ENCODE data around the gene NIPAL4.

The NIPAL4 gene

DNA sequence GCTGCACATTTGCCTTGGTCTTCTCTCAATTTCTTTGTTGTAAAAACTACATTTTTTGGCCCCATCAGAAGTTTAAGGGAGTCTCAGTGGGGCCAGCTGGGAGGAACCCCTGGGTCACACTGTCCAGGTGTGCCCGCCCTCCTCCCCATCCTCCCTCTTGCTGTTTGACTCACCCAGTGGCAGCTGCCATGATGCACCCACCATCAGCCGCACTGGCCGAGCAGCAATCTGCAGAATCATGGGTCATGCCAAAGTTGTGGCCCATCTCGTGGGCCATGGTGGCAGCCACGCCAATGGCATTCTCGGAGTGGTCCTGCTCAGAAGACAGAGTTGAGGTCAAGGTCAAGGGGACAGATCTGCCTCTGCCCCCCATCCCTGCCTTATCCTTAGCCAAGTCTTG, 45.5 kb downstream of the NIPAL4 start:
- Histone ChIP-seq H2AFZ (ENCODE audit: low read length, unreplicated experiment) (no peak overlapping the region), H3K27ac (ENCODE audit: low read depth, low read length) (no peak overlapping the region), H3K36me3 (ENCODE audit: insufficient read depth, low read length) (no peaks in the 10 kb centered on the region), H3K79me2 (ENCODE audit: control insufficient read depth, insufficient read depth, low read length, unreplicated experiment) (no peaks in the 10 kb centered on the region), H3K4me1 (ENCODE audit: control insufficient read depth, insufficient read depth, low read length, unreplicated experiment) (peaks cover 11% of the 10 kb centered on the region), H3K27me3 (ENCODE audit: insufficient read depth, low read length) (no peaks in the 10 kb centered on the region), H3K4me3 (ENCODE audit: low read depth, low read length) (no peak overlapping the region)

DNA sequence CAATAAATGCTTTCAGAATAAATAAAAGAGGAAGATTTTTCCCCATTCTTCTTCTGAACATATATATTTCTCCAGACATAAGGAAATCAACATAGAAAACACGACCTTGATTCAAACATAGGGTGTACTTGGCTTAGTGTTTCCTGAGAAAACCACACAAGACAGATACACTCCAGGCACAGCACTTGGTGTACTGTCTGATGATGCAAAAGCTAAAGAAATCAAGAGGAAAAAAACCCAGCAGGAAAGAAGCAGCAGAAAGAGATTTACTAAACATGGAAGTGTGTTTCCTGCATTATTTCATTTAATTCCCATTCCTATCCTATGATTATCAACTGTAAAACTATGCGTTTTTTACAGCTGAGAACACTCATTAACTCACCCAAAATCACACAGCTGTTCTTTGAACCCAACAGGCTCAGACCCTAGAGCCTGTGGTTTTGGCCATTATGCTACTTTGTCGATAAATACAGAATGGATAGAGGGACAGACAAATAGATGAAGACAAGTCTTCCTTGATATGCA, 46.1 kb downstream of the NIPAL4 start:
- Histone ChIP-seq H3K4me3 (ENCODE audit: low read depth, low read length) (no peak overlapping the region), H3K36me3 (ENCODE audit: insufficient read depth, low read length) (no peaks in the 10 kb centered on the region), H2AFZ (ENCODE audit: low read length, unreplicated experiment) (no peak overlapping the region), H3K27me3 (ENCODE audit: insufficient read depth, low read length) (no peaks in the 10 kb centered on the region), H3K79me2 (ENCODE audit: control insufficient read depth, insufficient read depth, low read length, unreplicated experiment) (no peaks in the 10 kb centered on the region), H3K27ac (ENCODE audit: low read depth, low read length) (no peak overlapping the region), H3K4me1 (ENCODE audit: control insufficient read depth, insufficient read depth, low read length, unreplicated experiment) (peaks cover 16% of the 10 kb centered on the region)

DNA sequence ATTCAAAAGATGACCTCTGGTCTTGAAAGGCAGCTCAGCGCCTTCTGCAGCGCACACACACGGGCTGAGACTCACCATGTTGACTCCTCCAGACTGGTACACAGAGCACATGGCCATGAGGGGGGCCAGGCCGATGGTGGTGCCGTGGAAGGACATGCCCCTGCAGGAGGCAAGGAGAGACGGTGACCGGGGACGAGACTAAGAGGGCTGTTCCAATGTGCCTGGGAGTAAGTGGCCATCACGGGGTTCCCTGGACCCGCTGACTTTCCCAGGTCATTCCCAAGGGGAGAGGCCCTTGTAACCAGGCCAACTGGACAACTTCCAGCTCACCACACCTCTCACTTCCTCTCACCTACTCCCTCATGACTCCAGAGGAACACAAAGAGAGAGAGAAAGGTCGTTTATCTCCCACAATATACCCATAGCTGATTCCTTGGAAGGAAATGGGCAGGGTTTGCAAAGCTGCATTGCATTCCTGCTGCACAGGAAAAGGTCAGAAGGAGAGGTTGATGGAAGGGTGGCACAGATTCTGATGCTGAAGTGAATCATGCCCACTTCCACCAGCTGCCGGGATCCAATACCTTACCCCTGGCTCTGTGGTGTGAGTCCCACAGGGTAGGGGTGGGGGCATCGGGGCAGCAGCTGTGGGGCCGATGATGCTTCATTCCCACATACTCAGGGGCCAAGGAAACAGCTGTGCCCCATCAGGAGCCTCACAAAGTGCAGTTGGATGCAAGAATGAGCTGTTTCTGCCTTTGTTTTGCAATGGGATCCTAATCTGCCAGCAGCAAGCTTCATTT, 47.2 kb downstream of the NIPAL4 start:
- no peaks in the 10 kb centered on the region for H3K79me2 ChIP-seq (ENCODE audit: control insufficient read depth, insufficient read depth, low read length, unreplicated experiment)
- H2AFZ ChIP-seq (ENCODE audit: low read length, unreplicated experiment) = no peak overlapping the region
- H3K27ac ChIP-seq (ENCODE audit: low read depth, low read length) = no peak overlapping the region
- peaks cover 24% of the 10 kb centered on the region for H3K4me1 ChIP-seq (ENCODE audit: control insufficient read depth, insufficient read depth, low read length, unreplicated experiment)
- no peaks in the 10 kb centered on the region for H3K36me3 ChIP-seq (ENCODE audit: insufficient read depth, low read length)
- H3K27me3 ChIP-seq (ENCODE audit: insufficient read depth, low read length) = no peaks in the 10 kb centered on the region
- H3K4me3 ChIP-seq (ENCODE audit: low read depth, low read length) = no peak overlapping the region

DNA sequence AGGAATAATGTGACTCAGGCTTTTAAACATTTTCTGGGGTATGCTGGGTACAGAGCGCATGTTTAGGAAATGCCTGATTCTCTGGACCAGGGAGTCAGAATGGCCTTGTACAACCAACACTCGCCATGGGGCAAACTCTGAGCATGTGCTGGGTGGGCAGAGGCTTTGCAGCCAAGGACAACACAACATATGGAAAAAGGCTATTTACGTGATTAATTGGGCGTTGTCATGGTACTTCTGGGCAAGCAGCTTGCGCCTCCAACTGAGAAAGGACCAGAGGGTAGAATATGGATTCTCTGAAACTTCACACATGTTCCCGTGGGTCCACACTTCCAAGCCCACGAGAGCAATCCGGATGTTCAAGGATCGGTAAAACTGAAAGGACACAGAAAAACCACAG, 49.1 kb downstream of the NIPAL4 start:
- no peak overlapping the region for H2AFZ ChIP-seq (ENCODE audit: low read length, unreplicated experiment)
- H3K36me3 ChIP-seq (ENCODE audit: insufficient read depth, low read length) = no peaks in the 10 kb centered on the region
- no peak overlapping the region for H3K27ac ChIP-seq (ENCODE audit: low read depth, low read length)
- H3K27me3 ChIP-seq (ENCODE audit: insufficient read depth, low read length) = no peaks in the 10 kb centered on the region
- H3K4me3 ChIP-seq (ENCODE audit: low read depth, low read length) = no peak overlapping the region
- peaks cover 33% of the 10 kb centered on the region for H3K4me1 ChIP-seq (ENCODE audit: control insufficient read depth, insufficient read depth, low read length, unreplicated experiment)
- no peaks in the 10 kb centered on the region for H3K79me2 ChIP-seq (ENCODE audit: control insufficient read depth, insufficient read depth, low read length, unreplicated experiment)

DNA sequence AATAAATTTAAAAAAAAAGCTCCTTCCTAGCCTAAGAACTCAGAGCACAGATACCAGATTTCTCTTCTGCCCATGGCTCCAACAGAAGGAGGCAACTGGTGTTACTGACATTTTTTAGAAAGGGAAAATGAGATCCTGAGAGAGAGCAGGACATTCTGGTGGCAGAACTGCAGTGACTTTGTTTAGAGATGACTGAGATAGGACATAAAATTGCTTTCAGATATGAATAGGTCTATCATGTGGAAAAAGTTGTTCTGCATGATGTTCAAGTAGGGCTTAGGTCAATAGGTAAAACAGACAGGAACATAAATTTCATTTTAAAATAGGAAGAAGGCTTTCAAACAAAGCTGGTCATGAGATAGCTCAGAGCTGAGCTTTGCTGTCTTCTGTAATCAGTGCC, 49.6 kb downstream of the NIPAL4 start:
- Histone ChIP-seq H3K27ac (ENCODE audit: low read depth, low read length) (no peak overlapping the region), H3K4me1 (ENCODE audit: control insufficient read depth, insufficient read depth, low read length, unreplicated experiment) (peaks cover 33% of the 10 kb centered on the region), H2AFZ (ENCODE audit: low read length, unreplicated experiment) (no peak overlapping the region), H3K36me3 (ENCODE audit: insufficient read depth, low read length) (no peaks in the 10 kb centered on the region), H3K4me3 (ENCODE audit: low read depth, low read length) (no peak overlapping the region), H3K79me2 (ENCODE audit: control insufficient read depth, insufficient read depth, low read length, unreplicated experiment) (no peaks in the 10 kb centered on the region), H3K27me3 (ENCODE audit: insufficient read depth, low read length) (no peaks in the 10 kb centered on the region)

DNA sequence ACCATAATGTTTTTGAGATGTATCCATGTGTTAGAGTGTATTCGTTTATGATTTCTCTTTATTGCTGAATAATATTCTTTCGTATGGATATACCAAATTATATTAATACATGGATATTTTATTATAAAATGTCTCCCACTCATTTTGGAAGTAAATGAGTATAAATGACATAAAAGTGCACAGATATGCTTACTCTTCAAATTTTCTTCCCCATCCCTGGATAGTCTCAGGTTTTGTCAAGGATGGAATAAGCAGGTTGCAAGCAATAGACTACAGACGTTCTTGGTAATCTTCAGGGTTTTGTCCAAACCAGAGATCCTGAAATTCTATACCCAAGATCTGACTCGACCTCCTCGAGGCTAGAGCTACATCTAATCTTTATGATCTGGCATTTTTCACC, 50.7 kb downstream of the NIPAL4 start:
- Histone ChIP-seq H3K36me3 (ENCODE audit: insufficient read depth, low read length) (no peaks in the 10 kb centered on the region), H3K27me3 (ENCODE audit: insufficient read depth, low read length) (no peaks in the 10 kb centered on the region), H3K4me3 (ENCODE audit: low read depth, low read length) (no peak overlapping the region), H3K27ac (ENCODE audit: low read depth, low read length) (peak overlapping the region; percentile 75; the same call in 1 of the 2 replicates), H2AFZ (ENCODE audit: low read length, unreplicated experiment) (no peak overlapping the region), H3K4me1 (ENCODE audit: control insufficient read depth, insufficient read depth, low read length, unreplicated experiment) (peaks cover 38% of the 10 kb centered on the region), H3K79me2 (ENCODE audit: control insufficient read depth, insufficient read depth, low read length, unreplicated experiment) (no peaks in the 10 kb centered on the region)

DNA sequence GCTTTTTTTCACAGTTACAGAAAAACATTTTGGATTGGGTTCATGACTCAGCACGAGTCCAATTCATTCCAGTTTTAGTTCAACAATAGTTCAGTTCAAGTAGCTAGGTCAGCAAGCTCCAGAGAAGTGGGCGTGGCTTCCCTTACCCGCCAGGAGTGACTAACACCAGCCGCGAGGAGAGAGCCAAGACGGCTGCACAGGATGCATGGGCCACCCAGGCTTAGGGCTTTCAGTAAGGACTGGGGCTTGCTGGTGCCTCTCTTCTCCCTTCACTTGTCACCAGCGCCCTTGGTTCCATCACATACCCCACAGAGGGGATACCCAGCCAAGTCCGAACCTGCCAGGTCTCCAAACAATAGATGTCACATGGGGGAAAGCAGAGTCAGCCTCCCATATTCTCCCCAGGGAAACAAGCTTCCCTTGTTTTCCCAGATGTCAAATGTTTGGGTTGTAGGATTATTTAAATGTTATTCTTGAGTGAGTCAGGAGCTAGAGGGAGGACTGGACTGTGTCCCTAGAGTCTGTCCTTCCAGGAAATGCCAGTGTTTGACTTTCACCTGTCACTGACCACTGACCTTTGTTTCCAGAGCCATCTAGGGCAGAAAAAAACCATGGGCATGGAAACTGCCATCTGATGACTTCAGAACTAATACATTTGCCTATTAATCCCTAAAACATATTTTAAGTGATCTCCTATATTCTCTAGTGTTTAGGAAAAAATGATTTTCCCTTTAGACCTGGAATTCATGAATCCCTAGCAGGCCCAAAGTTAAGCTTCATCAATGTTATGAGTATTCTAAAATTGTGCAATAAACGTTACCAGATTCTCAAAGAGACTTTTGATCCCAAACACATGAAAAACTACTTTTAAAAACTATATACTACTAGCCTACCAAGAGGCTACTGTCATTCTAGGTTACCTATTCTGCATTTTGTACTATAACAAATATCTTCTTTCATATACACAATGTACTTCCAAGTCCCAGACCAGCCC, 51.9 kb downstream of the NIPAL4 start:
- peak overlapping the region; percentile 75 for H3K27ac ChIP-seq (ENCODE audit: low read depth, low read length)
- no peaks in the 10 kb centered on the region for H3K79me2 ChIP-seq (ENCODE audit: control insufficient read depth, insufficient read depth, low read length, unreplicated experiment)

DNA sequence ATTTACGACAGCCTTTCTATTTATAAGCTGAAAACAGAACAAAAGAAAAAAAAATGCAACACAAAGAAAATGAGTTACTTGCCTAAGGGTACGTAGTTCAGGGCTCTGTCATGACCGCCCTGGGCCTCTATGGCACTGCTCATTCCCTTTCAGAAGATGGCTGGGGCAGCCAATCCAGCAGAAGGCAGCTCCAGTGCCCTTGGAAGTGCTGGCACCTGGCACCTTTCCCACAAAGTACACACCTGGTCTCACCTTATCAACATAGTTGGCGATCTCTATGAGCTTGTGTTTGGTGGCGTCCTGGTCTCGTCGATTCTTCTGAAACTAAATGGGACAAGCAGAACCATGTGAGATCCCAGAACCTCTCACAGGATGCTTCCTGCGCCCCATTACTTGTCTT, 53.2 kb downstream of the NIPAL4 start:
- H3K4me3 ChIP-seq (ENCODE audit: low read depth, low read length) = no peak overlapping the region
- no peaks in the 10 kb centered on the region for H3K27me3 ChIP-seq (ENCODE audit: insufficient read depth, low read length)
- no peaks in the 10 kb centered on the region for H3K36me3 ChIP-seq (ENCODE audit: insufficient read depth, low read length)
- H3K79me2 ChIP-seq (ENCODE audit: control insufficient read depth, insufficient read depth, low read length, unreplicated experiment) = no peaks in the 10 kb centered on the region
- H2AFZ ChIP-seq (ENCODE audit: low read length, unreplicated experiment) = no peak overlapping the region
- no peak overlapping the region for H3K27ac ChIP-seq (ENCODE audit: low read depth, low read length)
- H3K4me1 ChIP-seq (ENCODE audit: control insufficient read depth, insufficient read depth, low read length, unreplicated experiment) = peaks cover 46% of the 10 kb centered on the region

More for the DNA sequence above, 51.9 kb downstream of the NIPAL4 start:
- no peaks in the 10 kb centered on the region for H3K27me3 ChIP-seq (ENCODE audit: insufficient read depth, low read length)
- H3K36me3 ChIP-seq (ENCODE audit: insufficient read depth, low read length) = no peaks in the 10 kb centered on the region
- H3K4me1 ChIP-seq (ENCODE audit: control insufficient read depth, insufficient read depth, low read length, unreplicated experiment) = peaks cover 49% of the 10 kb centered on the region
- no peak overlapping the region for H2AFZ ChIP-seq (ENCODE audit: low read length, unreplicated experiment)
- H3K4me3 ChIP-seq (ENCODE audit: low read depth, low read length) = peak overlapping the region; percentile 2; the same call in 1 of the 2 replicates

DNA sequence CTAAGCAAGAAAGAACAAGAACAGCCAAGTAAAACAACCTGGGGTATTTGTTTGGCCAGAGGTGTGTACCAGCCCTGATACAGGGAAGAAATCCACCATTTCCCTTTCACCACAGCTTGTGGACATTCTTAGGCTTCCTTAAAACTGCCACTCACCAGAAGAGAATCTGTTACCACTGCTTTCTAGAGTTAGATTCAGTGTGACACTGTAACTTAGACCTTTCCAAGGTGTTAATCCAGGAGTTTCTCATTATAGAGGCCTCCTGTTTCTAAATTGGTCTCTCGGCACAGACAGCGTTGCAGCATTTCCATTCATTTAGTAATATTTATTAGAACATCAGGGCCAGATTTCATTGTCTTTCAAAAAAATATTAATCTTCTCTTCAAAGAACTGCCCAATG, 55.0 kb downstream of the NIPAL4 start:
- H3K4me3 ChIP-seq (ENCODE audit: low read depth, low read length) = no peak overlapping the region
- H3K4me1 ChIP-seq (ENCODE audit: control insufficient read depth, insufficient read depth, low read length, unreplicated experiment) = peaks cover 46% of the 10 kb centered on the region
- no peaks in the 10 kb centered on the region for H3K79me2 ChIP-seq (ENCODE audit: control insufficient read depth, insufficient read depth, low read length, unreplicated experiment)
- H2AFZ ChIP-seq (ENCODE audit: low read length, unreplicated experiment) = no peak overlapping the region
- H3K27me3 ChIP-seq (ENCODE audit: insufficient read depth, low read length) = no peaks in the 10 kb centered on the region
- H3K36me3 ChIP-seq (ENCODE audit: insufficient read depth, low read length) = no peaks in the 10 kb centered on the region
- no peak overlapping the region for H3K27ac ChIP-seq (ENCODE audit: low read depth, low read length)

DNA sequence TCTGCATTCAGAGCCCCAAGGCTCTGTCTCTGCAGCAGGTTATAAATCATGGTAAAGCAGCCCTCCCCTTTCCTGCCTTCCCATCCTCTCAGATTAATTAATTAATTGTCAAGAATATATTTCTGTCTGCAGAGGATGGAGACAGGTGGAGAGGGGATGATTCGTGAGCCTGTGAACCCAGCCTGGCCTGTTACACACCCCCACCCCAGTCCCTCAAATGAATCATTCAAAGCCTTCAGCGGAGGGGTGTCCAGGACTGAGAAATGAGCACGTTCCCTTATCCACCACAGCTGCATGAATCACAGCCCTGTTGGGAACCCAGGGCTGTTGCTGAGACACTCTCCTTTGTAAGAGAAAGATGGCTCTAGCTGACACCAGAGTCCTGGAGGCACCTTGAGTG, 56.0 kb downstream of the NIPAL4 start:
- no peaks in the 10 kb centered on the region for H3K79me2 ChIP-seq (ENCODE audit: control insufficient read depth, insufficient read depth, low read length, unreplicated experiment)
- H2AFZ ChIP-seq (ENCODE audit: low read length, unreplicated experiment) = no peak overlapping the region
- peak overlapping the region; percentile 61 for H3K27ac ChIP-seq (ENCODE audit: low read depth, low read length)
- H3K27me3 ChIP-seq (ENCODE audit: insufficient read depth, low read length) = no peaks in the 10 kb centered on the region
- H3K36me3 ChIP-seq (ENCODE audit: insufficient read depth, low read length) = no peaks in the 10 kb centered on the region
- H3K4me3 ChIP-seq (ENCODE audit: low read depth, low read length) = peak overlapping the region; percentile 11; the same call in 1 of the 2 replicates
- H3K4me1 ChIP-seq (ENCODE audit: control insufficient read depth, insufficient read depth, low read length, unreplicated experiment) = peaks cover 42% of the 10 kb centered on the region
